GM18519 (cell line): ENCODE results near the gene MCCC1.
"Not testable (repeated sequence)": the region's sequence is repeated elsewhere in the genome, so short reads cannot be mapped to it uniquely, and the experiment has no call there.

ENCODE experiments used
- ATAC-seq: cut with Tn5 transposase; IDR thresholded peaks from one replicate; pipeline ENCODE4 v1.9.1; 2021; ENCODE audit warnings: mild to moderate bottlenecking, moderate library complexity; ENCODE audit not compliant: unreplicated experiment, low FRiP score

MCCC1 gene

GRCh38 chr3:183099026-183099837 is at the start of gene MCCC1:
TSS of gene MCCC1 (minus strand) at chr3:183099496. CDS start at chr3:183099440, 56 bp downstream.
- peak; percentile 97 for ATAC-seq

DNA sequence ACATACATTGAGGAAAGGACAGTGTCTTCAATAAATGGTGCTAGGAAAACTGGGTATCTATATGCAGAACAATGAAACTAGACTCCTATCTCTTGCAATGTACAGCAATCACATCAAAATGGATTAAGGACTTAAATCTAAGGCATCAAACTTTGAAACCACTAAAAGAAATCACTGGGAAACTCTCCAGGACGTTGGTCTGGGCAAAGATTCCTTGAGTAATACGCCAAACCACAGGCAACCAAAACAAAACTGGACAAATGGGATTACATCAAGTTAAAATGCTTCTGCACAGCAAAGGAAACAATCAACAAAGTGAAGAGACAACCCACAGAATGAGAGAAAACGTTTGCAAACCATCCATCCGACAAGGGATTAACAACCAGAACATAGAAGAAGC is 48.8 kb upstream of the MCCC1 start:
- no peak for ATAC-seq

- no peak for ATAC-seq
These were observed 45.1 kb upstream of the MCCC1 start for GRCh38 chr3:183144363-183144762.

GRCh38 chr3:183142199-183142598 is 42.9 kb upstream of the MCCC1 start:
- ATAC-seq = no peak

DNA sequence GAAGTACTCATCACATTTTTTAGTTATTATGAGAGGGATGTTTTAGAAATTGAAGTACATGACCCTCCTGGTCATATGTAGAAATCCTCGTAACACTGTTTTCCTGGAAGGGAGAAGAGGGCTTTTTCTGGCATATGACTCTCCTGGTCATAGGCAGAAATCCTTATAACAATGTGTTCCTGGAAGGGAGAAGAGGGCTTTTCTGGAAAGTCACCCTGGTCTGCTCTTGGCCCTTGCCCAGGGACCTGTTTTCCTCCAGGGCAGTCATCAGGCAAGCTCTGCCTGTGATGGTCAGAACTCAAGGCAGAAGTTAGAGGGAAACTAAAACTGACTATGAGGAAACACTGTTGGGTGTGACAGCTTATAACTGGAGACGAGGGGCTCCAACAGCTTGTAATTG is 35.5 kb upstream of the MCCC1 start:
- no peak for ATAC-seq

GRCh38 chr3:183132409-183132808 is 33.1 kb upstream of the MCCC1 start:
- ATAC-seq = no peak

DNA sequence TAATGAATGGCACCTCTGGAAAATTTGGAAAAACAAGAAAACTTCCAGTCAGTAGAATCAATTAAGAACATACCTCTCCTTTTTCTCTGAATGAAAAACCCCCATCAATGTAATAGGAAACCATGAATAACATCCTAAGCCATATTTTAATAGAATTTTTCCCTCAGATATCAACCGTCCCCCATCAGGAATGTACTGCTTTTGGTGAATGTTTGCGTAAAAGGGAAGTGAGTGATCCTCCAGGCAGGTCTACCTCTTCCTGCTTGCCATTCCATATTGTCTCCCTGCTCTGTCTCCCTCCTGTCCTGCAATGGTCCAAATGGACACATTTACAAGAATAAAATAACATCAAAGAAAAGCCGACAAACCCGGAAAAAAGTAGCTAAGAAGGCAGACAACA is 32.4 kb upstream of the MCCC1 start:
- ATAC-seq = no peak

GRCh38 chr3:183131186-183131725 is 32.0 kb upstream of the MCCC1 start:
- no peak for ATAC-seq

- ATAC-seq = no peak
These were observed 29.9 kb upstream of the MCCC1 start for GRCh38 chr3:183129243-183129642.

DNA sequence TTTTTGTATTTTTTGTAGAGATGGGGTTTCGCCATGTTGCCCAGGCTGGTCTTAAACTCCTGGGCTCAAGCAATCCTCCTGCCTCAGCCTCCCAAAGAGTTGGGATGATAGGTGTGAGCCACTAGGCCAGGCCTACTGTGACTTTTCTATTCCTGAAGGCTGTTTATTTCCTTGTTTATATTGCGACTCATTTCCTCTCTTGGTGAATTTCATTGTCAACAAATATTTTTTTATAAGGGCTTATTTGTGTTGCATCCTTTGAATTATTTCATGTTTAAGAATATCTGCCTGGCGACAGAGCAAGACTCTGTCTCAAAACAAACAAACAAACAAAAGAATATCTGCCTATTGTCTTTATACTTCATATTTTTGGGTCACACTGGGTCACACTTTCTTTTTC is 29.4 kb upstream of the MCCC1 start:
- no peak for ATAC-seq

DNA sequence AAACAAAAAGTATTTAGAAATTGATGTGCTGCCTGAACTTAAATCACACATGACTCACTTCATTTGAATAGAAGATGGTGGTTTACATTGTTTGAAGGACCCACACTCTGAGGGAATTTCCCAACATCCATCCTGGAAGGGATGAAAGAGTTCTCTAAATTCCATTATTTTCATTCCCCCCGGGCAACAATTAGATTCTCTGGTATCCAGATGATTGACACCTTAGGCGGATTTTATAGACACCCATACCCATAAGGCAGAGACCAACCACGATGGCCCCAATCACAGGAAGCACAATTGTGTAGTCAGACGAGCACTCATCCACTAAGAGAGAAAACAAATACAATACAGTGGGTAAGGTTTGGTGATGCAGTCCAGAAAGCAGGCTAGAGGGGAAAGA is 24.6 kb upstream of the MCCC1 start:
- no peak for ATAC-seq

- ATAC-seq = no peak
These were observed 23.1 kb upstream of the MCCC1 start for GRCh38 chr3:183122257-183122932.

- ATAC-seq = no peak
These were observed 21.4 kb upstream of the MCCC1 start for GRCh38 chr3:183120538-183121215.

GRCh38 chr3:183117056-183117455 is 17.8 kb upstream of the MCCC1 start:
- ATAC-seq = no peak

DNA sequence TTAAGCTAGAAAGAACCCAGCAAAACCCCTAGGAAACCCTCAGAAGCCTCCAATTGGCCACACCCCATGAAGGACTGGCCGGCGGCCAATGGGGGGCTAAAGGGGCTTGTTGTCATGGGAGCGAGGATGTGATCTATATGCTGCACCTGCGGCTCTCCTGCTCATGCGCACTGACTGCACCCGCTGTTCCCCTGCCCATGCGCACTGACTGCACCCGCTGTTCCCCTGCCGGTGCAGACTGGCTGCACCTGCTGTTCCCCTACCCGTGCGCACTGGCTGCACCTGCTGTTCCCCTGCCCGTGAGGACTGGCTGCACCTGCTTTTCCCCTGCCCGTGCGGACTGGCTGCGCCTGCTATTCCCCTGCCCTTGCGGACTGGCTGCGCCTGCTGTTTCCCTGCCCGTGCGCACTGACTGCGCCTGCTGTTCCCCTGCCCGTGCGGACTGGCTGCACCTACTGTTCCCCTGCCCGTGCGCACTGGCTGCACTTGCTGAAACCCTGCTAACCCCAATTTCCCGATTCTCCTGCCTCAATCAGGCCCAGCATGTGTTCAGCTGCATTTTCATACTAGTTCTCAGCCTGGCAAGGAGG is 16.8 kb upstream of the MCCC1 start:
- ATAC-seq = no peak

GRCh38 chr3:183114384-183115178 is 15.3 kb upstream of the MCCC1 start:
- ATAC-seq = no peak

GRCh38 chr3:183109847-183110246 is 10.6 kb upstream of the MCCC1 start:
- ATAC-seq = not testable (repeated sequence)

- no peak for ATAC-seq
These were observed 9.2 kb upstream of the MCCC1 start for GRCh38 chr3:183108470-183108869.

DNA sequence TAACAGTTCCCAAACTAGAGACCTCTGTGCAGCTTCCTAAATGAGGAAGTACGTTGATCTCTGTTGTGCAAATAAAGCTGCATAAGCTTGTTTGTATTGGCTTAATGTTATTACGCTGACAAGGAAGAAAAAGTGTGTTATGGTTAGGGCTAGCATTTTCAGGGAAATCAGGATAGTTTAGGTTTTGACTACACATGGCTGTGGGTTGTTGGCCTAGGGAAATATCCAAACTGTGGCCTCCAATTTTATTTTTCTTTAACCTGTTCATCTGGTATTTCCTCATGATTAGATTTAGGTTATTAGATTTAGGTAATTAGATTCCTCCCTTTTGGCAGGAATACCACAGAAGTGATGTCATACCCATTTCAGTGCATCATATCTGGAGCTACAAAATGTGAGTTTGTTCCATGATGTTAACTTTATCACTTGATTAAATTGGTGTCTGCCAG is 8.7 kb upstream of the MCCC1 start:
- no peak for ATAC-seq

GRCh38 chr3:183107372-183107771 is 8.1 kb upstream of the MCCC1 start:
- ATAC-seq = not testable (repeated sequence)
